ENCODE data around the gene ADGRB3. TPM values are rescaled to one million over a fixed set of nuclear protein-coding genes. Genes with fewer than 3 reads are reported as not detected.

The ADGRB3 gene
- total and polyA plus RNA-seq, 4 donors, result 0.21 to 2.3 (median 0.48) TPM

GRCh38 chr6:69379518-69379917, 744.4 kb downstream of the ADGRB3 start:
- DNase-seq (ENCODE audit: low spot score), result no peak
- Histone ChIP-seq H3K27me3 (ENCODE audit: control insufficient read depth in 4 of 4, insufficient read depth in 4 of 4, low read length in 3 of 4) (peaks cover 0 to 2% (median 0%) of the 10 kb centered on the region in 4 donors), H3K36me3 (ENCODE audit: control insufficient read depth in 4 of 4, insufficient read depth in 3 of 4, low read depth in 1 of 4, low read length in 3 of 4) (no peaks in the 10 kb centered on the region), H3K4me3 (ENCODE audit: low read depth in 1 of 3, low read length in 3 of 3) (no peak overlapping the region), H3K9me3 (ENCODE audit: control insufficient read depth in 4 of 4, low read length in 3 of 4) (no peaks in the 10 kb centered on the region), H3K9ac (ENCODE audit: low read depth in 1 of 2, low read length in 2 of 2) (no peak overlapping the region), H3K27ac (ENCODE audit: low read depth in 1 of 2, low read length in 2 of 2) (no peak overlapping the region), H3K4me1 (ENCODE audit: control insufficient read depth in 4 of 4, insufficient read depth in 4 of 4, low read length in 3 of 4) (no peaks in the 10 kb centered on the region)
- 53% methylated on average over 3 of the region's 3 CpGs for WGBS
- TF ChIP-seq SP1 (IDR thresholded peaks at IDR 0.05), result no peak
- TF ChIP-seq JUND (IDR thresholded peaks at IDR 0.05), result no peak
- no peak for TF ChIP-seq FOXA2 (IDR thresholded peaks at IDR 0.05)
- no peak for TF ChIP-seq RAD21 (IDR thresholded peaks at IDR 0.05)
- TF ChIP-seq TAF1 (conservative IDR thresholded peaks at IDR 0.05), result no peak
- no peak for TF ChIP-seq RXRA (IDR thresholded peaks at IDR 0.05)
- TF ChIP-seq EGR1 (IDR thresholded peaks at IDR 0.05; ENCODE audit: low read depth in 2 of 2), result no peak
- no peak for TF ChIP-seq HNF4G (IDR thresholded peaks at IDR 0.05)
- no peak for TF ChIP-seq ATF3 (IDR thresholded peaks at IDR 0.05)
- TF ChIP-seq REST (IDR thresholded peaks at IDR 0.05), result no peak
- TF ChIP-seq NR2F2 (IDR thresholded peaks at IDR 0.05), result no peak
- TF ChIP-seq HNF4A (conservative IDR thresholded peaks at IDR 0.05), result no peak
- no peak for TF ChIP-seq GABPA (IDR thresholded peaks at IDR 0.05 in 1 of 2, conservative IDR thresholded peaks at IDR 0.05 in 1 of 2)
- TF ChIP-seq ZBTB33 (IDR thresholded peaks at IDR 0.05), result no peak
- TF ChIP-seq CTCF (IDR thresholded peaks at IDR 0.05; ENCODE audit: low read depth, low read length, missing input control), result no peak

GRCh38 chr6:69383627-69384026, 748.5 kb downstream of the ADGRB3 start:
- no peak for TF ChIP-seq JUND (IDR thresholded peaks at IDR 0.05)
- no peak for TF ChIP-seq NR2F2 (IDR thresholded peaks at IDR 0.05)
- no peak for TF ChIP-seq EGR1 (IDR thresholded peaks at IDR 0.05; ENCODE audit: low read depth in 2 of 2)
- no peak for TF ChIP-seq ATF3 (IDR thresholded peaks at IDR 0.05)
- TF ChIP-seq FOXA2 (IDR thresholded peaks at IDR 0.05), result no peak
- TF ChIP-seq ZBTB33 (IDR thresholded peaks at IDR 0.05), result no peak
- no peak for TF ChIP-seq RAD21 (IDR thresholded peaks at IDR 0.05)
- TF ChIP-seq RXRA (IDR thresholded peaks at IDR 0.05), result no peak
- TF ChIP-seq FOXA1 (IDR thresholded peaks at IDR 0.05), result no peak
- no peak for TF ChIP-seq HNF4G (IDR thresholded peaks at IDR 0.05)
- no peak for TF ChIP-seq SP1 (IDR thresholded peaks at IDR 0.05)
- no peak for TF ChIP-seq CTCF (IDR thresholded peaks at IDR 0.05; ENCODE audit: low read depth, low read length, missing input control)
- no peak for TF ChIP-seq HNF4A (conservative IDR thresholded peaks at IDR 0.05)
- Histone ChIP-seq H3K27me3 (ENCODE audit: control insufficient read depth in 4 of 4, insufficient read depth in 4 of 4, low read length in 3 of 4) (peaks cover 0 to 2% (median 0%) of the 10 kb centered on the region in 4 donors), H3K36me3 (ENCODE audit: control insufficient read depth in 4 of 4, insufficient read depth in 3 of 4, low read depth in 1 of 4, low read length in 3 of 4) (no peaks in the 10 kb centered on the region), H3K9ac (ENCODE audit: low read depth in 1 of 2, low read length in 2 of 2) (no peak overlapping the region), H3K4me1 (ENCODE audit: control insufficient read depth in 4 of 4, insufficient read depth in 4 of 4, low read length in 3 of 4) (no peaks in the 10 kb centered on the region), H3K4me3 (ENCODE audit: low read depth in 1 of 3, low read length in 3 of 3) (no peak overlapping the region), H3K27ac (ENCODE audit: low read depth in 1 of 2, low read length in 2 of 2) (no peak overlapping the region), H3K9me3 (ENCODE audit: control insufficient read depth in 4 of 4, low read length in 3 of 4) (no peaks in the 10 kb centered on the region)
- 67% methylated on average over 3 of the region's 3 CpGs for WGBS
- no peak for DNase-seq (ENCODE audit: low spot score)
